ENCODE data around the gene LRRC18. TPM values are rescaled to one million over a fixed set of nuclear protein-coding genes. Genes with fewer than 3 reads are reported as not detected.

Gene LRRC18
- total and polyA plus RNA-seq, 5 donors from 2014 or later, result not detected

GRCh38 chr10:48935577-48935976, 4.1 kb downstream of the LRRC18 start:
- H3K36me3 Mint-ChIP-seq, result no peaks in the 10 kb centered on the region
- no peaks in the 10 kb centered on the region for H3K9me3 ChIP-seq (ENCODE audit: control insufficient read depth in 2 of 2, low read length in 2 of 2)
- H3K27me3 ChIP-seq (ENCODE audit: control insufficient read depth, insufficient read depth, low read length), result no peaks in the 10 kb centered on the region
- DNase-seq, result no peak
- no peaks in the 10 kb centered on the region for H3K36me3 ChIP-seq (ENCODE audit: control insufficient read depth, insufficient read depth, low read length)
- no peak overlapping the region for H3K4me3 Mint-ChIP-seq
- H3K4me1 ChIP-seq (ENCODE audit: control insufficient read depth, insufficient read depth, low read length, poor library complexity, severe bottlenecking), result no peaks in the 10 kb centered on the region
- no peak overlapping the region for H3K27ac ChIP-seq (ENCODE audit: insufficient read depth, low read length, poor library complexity, severe bottlenecking)
- no peaks in the 10 kb centered on the region for H3K9me3 Mint-ChIP-seq
- H3K4me1 Mint-ChIP-seq, result no peaks in the 10 kb centered on the region
- ATAC-seq (ENCODE audit: low read depth in 2 of 2), result no peak
- no peaks in the 10 kb centered on the region for H3K27me3 Mint-ChIP-seq
- H3K27ac Mint-ChIP-seq, result no peak overlapping the region
- H3K4me3 ChIP-seq (ENCODE audit: low read depth, low read length), result no peak overlapping the region

GRCh38 chr10:48934672-48935501, 4.8 kb downstream of the LRRC18 start:
- ATAC-seq (ENCODE audit: low read depth in 2 of 2) (no peak), DNase-seq (no peak)
- H3K4me3 Mint-ChIP-seq, result no peak overlapping the region
- H3K27ac ChIP-seq (ENCODE audit: insufficient read depth, low read length, poor library complexity, severe bottlenecking), result no peak overlapping the region
- H3K27me3 Mint-ChIP-seq, result no peaks in the 10 kb centered on the region
- no peaks in the 10 kb centered on the region for H3K9me3 ChIP-seq (ENCODE audit: control insufficient read depth in 2 of 2, low read length in 2 of 2)
- no peaks in the 10 kb centered on the region for H3K36me3 Mint-ChIP-seq
- no peak overlapping the region for H3K4me3 ChIP-seq (ENCODE audit: low read depth, low read length)
- H3K36me3 ChIP-seq (ENCODE audit: control insufficient read depth, insufficient read depth, low read length), result no peaks in the 10 kb centered on the region
- no peaks in the 10 kb centered on the region for H3K4me1 ChIP-seq (ENCODE audit: control insufficient read depth, insufficient read depth, low read length, poor library complexity, severe bottlenecking)
- no peaks in the 10 kb centered on the region for H3K27me3 ChIP-seq (ENCODE audit: control insufficient read depth, insufficient read depth, low read length)
- peak overlapping the region in 1 of 3 donors; percentile 47 for H3K27ac Mint-ChIP-seq
- H3K4me1 Mint-ChIP-seq, result no peaks in the 10 kb centered on the region
- no peaks in the 10 kb centered on the region for H3K9me3 Mint-ChIP-seq

DNA sequence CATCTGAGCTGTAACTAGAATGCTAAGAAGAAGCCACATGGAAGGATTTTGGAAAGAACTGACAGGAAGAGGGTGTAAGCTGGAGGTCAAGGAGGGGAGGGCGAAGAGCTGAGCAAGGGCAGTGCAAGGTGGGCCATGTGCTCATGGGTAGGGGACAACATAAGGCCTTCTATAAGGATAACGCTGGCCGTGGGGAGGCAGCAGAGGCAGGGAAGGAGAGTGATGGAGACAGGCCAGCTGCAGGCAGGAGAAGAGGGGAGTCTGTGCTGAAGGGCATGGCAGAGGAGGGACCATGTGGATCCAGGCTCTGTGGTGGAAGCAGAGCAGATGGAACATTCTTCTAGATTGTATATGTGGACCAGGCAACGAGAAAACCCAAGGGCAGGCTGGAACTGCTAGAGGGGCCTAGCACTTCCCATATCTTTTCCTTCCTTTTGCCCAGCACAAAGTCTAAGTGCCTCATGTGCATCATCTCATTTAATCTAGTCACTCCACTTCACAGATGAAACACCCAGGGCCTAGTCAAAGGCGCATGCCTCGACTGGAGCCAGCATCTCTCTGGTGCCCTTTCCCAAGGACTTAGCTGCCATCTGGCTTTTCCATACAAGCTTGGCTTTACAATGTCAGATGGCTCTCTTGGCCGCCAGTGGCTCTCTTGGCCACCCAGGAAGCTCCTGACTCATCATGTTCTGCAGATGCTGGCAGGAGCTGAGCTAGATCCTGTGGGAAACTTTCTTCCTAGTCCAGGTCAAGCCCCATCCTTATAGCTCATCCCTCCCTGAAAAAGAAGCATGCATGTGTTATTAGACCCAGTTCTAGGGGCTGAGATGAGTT, 6.6 kb downstream of the LRRC18 start:
- Histone ChIP-seq H3K36me3 (ENCODE audit: control insufficient read depth, insufficient read depth, low read length) (no peaks in the 10 kb centered on the region), H3K27ac (ENCODE audit: insufficient read depth, low read length, poor library complexity, severe bottlenecking) (no peak overlapping the region), H3K4me3 (ENCODE audit: low read depth, low read length) (no peak overlapping the region), H3K9me3 (ENCODE audit: control insufficient read depth in 2 of 2, low read length in 2 of 2) (no peaks in the 10 kb centered on the region), H3K4me1 (ENCODE audit: control insufficient read depth, insufficient read depth, low read length, poor library complexity, severe bottlenecking) (no peaks in the 10 kb centered on the region), H3K27me3 (ENCODE audit: control insufficient read depth, insufficient read depth, low read length) (no peaks in the 10 kb centered on the region)
- Mint-ChIP-seq H3K27me3 (peaks cover 4% of the 10 kb centered on the region), H3K36me3 (no peaks in the 10 kb centered on the region), H3K27ac (no peak overlapping the region), H3K4me3 (no peak overlapping the region), H3K4me1 (no peaks in the 10 kb centered on the region), H3K9me3 (no peaks in the 10 kb centered on the region)
- DNase-seq (no peak), ATAC-seq (ENCODE audit: low read depth in 2 of 2) (no peak)

GRCh38 chr10:48931188-48931587, 8.5 kb downstream of the LRRC18 start:
- Mint-ChIP-seq H3K36me3 (no peaks in the 10 kb centered on the region), H3K4me3 (no peak overlapping the region), H3K9me3 (no peaks in the 10 kb centered on the region), H3K27me3 (peaks cover 4% of the 10 kb centered on the region), H3K4me1 (no peaks in the 10 kb centered on the region), H3K27ac (no peak overlapping the region)
- no peaks in the 10 kb centered on the region for H3K9me3 ChIP-seq (ENCODE audit: control insufficient read depth in 2 of 2, low read length in 2 of 2)
- H3K36me3 ChIP-seq (ENCODE audit: control insufficient read depth, insufficient read depth, low read length), result no peaks in the 10 kb centered on the region
- no peaks in the 10 kb centered on the region for H3K4me1 ChIP-seq (ENCODE audit: control insufficient read depth, insufficient read depth, low read length, poor library complexity, severe bottlenecking)
- H3K4me3 ChIP-seq (ENCODE audit: low read depth, low read length), result no peak overlapping the region
- H3K27me3 ChIP-seq (ENCODE audit: control insufficient read depth, insufficient read depth, low read length), result no peaks in the 10 kb centered on the region
- ATAC-seq (ENCODE audit: low read depth in 2 of 2), result no peak
- H3K27ac ChIP-seq (ENCODE audit: insufficient read depth, low read length, poor library complexity, severe bottlenecking), result no peak overlapping the region
- no peak for DNase-seq

DNA sequence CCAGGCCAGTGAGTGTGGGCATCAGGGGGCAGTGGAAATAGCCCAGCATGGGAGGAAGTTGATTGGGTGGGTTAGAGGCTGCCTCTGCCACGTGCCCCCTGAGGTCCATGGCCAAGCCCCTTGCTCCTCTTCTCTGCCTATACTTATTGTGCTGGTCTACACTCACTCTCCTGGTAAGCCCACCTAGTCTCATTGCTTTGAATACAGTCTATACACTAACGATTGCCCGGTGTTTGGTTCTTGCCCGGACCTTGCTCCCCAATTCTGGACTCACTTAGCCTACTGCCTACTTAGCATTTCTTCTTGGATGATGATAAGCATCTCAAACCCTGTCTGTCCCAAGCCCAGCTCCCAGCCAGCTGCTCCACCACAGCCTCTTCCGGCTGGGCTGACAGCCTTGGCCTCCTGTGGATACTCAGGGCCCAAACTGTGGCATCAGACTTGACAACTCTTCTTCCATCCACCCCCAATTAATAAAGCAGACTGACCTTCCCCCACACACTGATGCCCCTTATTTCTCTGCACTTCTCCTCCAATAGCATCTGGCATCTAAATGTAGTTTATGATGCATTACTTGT, 10.1 kb downstream of the LRRC18 start:
- H3K27me3 ChIP-seq (ENCODE audit: control insufficient read depth, insufficient read depth, low read length), result no peaks in the 10 kb centered on the region
- H3K9me3 ChIP-seq (ENCODE audit: control insufficient read depth in 2 of 2, low read length in 2 of 2), result no peaks in the 10 kb centered on the region
- no peak overlapping the region for H3K4me3 ChIP-seq (ENCODE audit: low read depth, low read length)
- no peak overlapping the region for H3K27ac ChIP-seq (ENCODE audit: insufficient read depth, low read length, poor library complexity, severe bottlenecking)
- Mint-ChIP-seq H3K4me3 (no peak overlapping the region), H3K27ac (no peak overlapping the region), H3K27me3 (peaks cover 4% of the 10 kb centered on the region), H3K4me1 (no peaks in the 10 kb centered on the region), H3K36me3 (no peaks in the 10 kb centered on the region), H3K9me3 (no peaks in the 10 kb centered on the region)
- ATAC-seq (ENCODE audit: low read depth in 2 of 2), result no peak
- DNase-seq, result no peak
- H3K4me1 ChIP-seq (ENCODE audit: control insufficient read depth, insufficient read depth, low read length, poor library complexity, severe bottlenecking), result no peaks in the 10 kb centered on the region
- no peaks in the 10 kb centered on the region for H3K36me3 ChIP-seq (ENCODE audit: control insufficient read depth, insufficient read depth, low read length)

DNA sequence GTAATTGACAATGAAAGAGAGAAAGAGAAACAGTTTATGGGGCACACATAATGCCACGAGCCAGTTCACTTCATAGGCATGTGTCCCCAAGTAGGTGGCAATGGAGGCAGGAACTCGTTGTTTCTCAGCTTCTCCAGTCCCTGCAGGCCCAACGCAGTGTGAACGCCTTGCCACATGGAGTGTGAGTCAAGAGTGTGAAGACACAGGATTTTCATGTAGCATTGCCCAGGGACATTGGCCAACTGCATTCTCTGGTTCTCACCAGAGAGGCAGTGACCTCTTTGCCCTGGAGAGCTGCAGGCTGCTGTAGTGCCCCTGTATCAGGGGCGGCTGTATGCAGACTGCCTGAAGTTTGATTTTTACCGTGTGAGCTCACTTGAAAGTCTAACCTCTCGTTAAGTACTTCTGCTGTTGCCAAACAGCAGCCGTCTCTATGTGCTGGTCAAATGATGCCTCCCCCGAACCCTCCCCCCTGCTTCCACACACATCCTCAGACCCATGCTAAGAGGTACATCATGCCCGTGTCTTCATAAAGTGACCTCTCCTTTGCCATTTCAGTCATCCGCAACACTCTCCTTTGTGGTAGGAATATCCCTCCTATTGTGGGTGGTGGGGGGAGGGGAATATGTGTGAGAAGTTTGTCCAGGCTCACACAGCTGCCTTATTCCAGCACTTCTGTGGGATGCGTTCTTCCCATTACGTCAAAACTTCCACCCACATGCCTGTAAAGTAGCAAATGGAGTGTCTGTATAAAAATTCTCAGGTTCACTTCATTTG, 12.7 kb downstream of the LRRC18 start:
- H3K27ac ChIP-seq (ENCODE audit: insufficient read depth, low read length, poor library complexity, severe bottlenecking), result no peak overlapping the region
- H3K4me1 Mint-ChIP-seq, result no peaks in the 10 kb centered on the region
- H3K9me3 Mint-ChIP-seq, result no peaks in the 10 kb centered on the region
- no peak overlapping the region for H3K4me3 ChIP-seq (ENCODE audit: low read depth, low read length)
- DNase-seq (no peak), ATAC-seq (ENCODE audit: low read depth in 2 of 2) (no peak)
- H3K27ac Mint-ChIP-seq, result peak overlapping the region in 1 of 3 donors; percentile 78
- no peaks in the 10 kb centered on the region for H3K4me1 ChIP-seq (ENCODE audit: control insufficient read depth, insufficient read depth, low read length, poor library complexity, severe bottlenecking)
- H3K36me3 Mint-ChIP-seq, result no peaks in the 10 kb centered on the region
- no peaks in the 10 kb centered on the region for H3K27me3 ChIP-seq (ENCODE audit: control insufficient read depth, insufficient read depth, low read length)
- H3K4me3 Mint-ChIP-seq, result no peak overlapping the region
- no peaks in the 10 kb centered on the region for H3K9me3 ChIP-seq (ENCODE audit: control insufficient read depth in 2 of 2, low read length in 2 of 2)
- peaks cover 4% of the 10 kb centered on the region for H3K27me3 Mint-ChIP-seq
- no peaks in the 10 kb centered on the region for H3K36me3 ChIP-seq (ENCODE audit: control insufficient read depth, insufficient read depth, low read length)

GRCh38 chr10:48926255-48926654, 13.4 kb downstream of the LRRC18 start:
- H3K4me3 ChIP-seq (ENCODE audit: low read depth, low read length), result no peak overlapping the region
- H3K4me1 ChIP-seq (ENCODE audit: control insufficient read depth, insufficient read depth, low read length, poor library complexity, severe bottlenecking), result no peaks in the 10 kb centered on the region
- Mint-ChIP-seq H3K27ac (no peak overlapping the region), H3K27me3 (peaks cover 4% of the 10 kb centered on the region), H3K4me1 (no peaks in the 10 kb centered on the region), H3K36me3 (no peaks in the 10 kb centered on the region), H3K4me3 (no peak overlapping the region), H3K9me3 (no peaks in the 10 kb centered on the region)
- H3K27me3 ChIP-seq (ENCODE audit: control insufficient read depth, insufficient read depth, low read length), result no peaks in the 10 kb centered on the region
- no peaks in the 10 kb centered on the region for H3K9me3 ChIP-seq (ENCODE audit: control insufficient read depth in 2 of 2, low read length in 2 of 2)
- ATAC-seq (ENCODE audit: low read depth in 2 of 2) (no peak), DNase-seq (no peak)
- H3K27ac ChIP-seq (ENCODE audit: insufficient read depth, low read length, poor library complexity, severe bottlenecking), result no peak overlapping the region
- no peaks in the 10 kb centered on the region for H3K36me3 ChIP-seq (ENCODE audit: control insufficient read depth, insufficient read depth, low read length)

All from CD4-positive, CD25-positive, alpha-beta regulatory T cell (primary cell).